Astrocyte (in vitro differentiated cells and primary cell): ENCODE results near the gene SLC52A3. TPM values are rescaled to one million over a fixed set of nuclear protein-coding genes. Genes with fewer than 3 reads are reported as not detected.

Experiments used
- DNase-seq: peaks from one replicate; pipeline ENCODE4 v3.0.0-alpha.2; 2010; ENCODE audit warnings: low read depth
- FAIRE-seq: peaks from 2 replicates; lab custom pipeline; 2011; peaks lifted over from hg19 to GRCh38; lab: Jason Lieb, UNC
- H2AFZ ChIP-seq: 2 replicates; pipeline ENCODE4 v1.6.0; 2012; ENCODE audit warnings: low read depth, low read length, inconsistent platforms
- H3K27ac ChIP-seq: 2 replicates; pipeline ENCODE4 v1.5.1; 2011; ENCODE audit warnings: low read depth, low read length, inconsistent platforms
- H3K27me3 ChIP-seq: 2 replicates; pipeline ENCODE4 v1.6.0; 2011; ENCODE audit warnings: low read length, inconsistent platforms; ENCODE audit not compliant: insufficient read depth
- H3K36me3 ChIP-seq: 2 replicates; pipeline ENCODE4 v1.5.1; 2011; ENCODE audit warnings: low read length, inconsistent platforms; ENCODE audit not compliant: insufficient read depth
- H3K4me1 ChIP-seq: 2 replicates; pipeline ENCODE4 v1.5.1; 2011; ENCODE audit warnings: low read length, inconsistent platforms; ENCODE audit not compliant: insufficient read depth
- H3K4me2 ChIP-seq: 2 replicates; pipeline ENCODE4 v1.6.0; 2012; ENCODE audit warnings: low read length, inconsistent platforms
- H3K4me3 ChIP-seq: 2 replicates; pipeline ENCODE4 v1.5.1; 2011; ENCODE audit warnings: low read depth, mild to moderate bottlenecking, low read length, inconsistent platforms; ENCODE audit not compliant: insufficient read depth
- H3K79me2 ChIP-seq: 2 replicates; pipeline ENCODE4 v1.6.0; 2012; ENCODE audit warnings: mild to moderate bottlenecking, low read length, inconsistent platforms; ENCODE audit not compliant: insufficient read depth
- H3K9ac ChIP-seq: 2 replicates; pipeline ENCODE4 v1.6.0; 2012; ENCODE audit warnings: mild to moderate bottlenecking, low read length, inconsistent platforms
- H3K9me3 ChIP-seq: 2 replicates; pipeline ENCODE4 v1.5.1; 2012; ENCODE audit warnings: low read depth, mild to moderate bottlenecking, low read length, inconsistent platforms; ENCODE audit not compliant: insufficient read depth
- H4K20me1 ChIP-seq: 2 replicates; pipeline ENCODE4 v1.6.0; 2012; ENCODE audit warnings: low read length, inconsistent platforms; ENCODE audit not compliant: insufficient read depth
- H3K27ac Mint-ChIP-seq: one replicate; pipeline ENCODE4 v1.8.0; 2021; ENCODE audit warnings: mild to moderate bottlenecking, mixed read lengths; ENCODE audit not compliant: unreplicated experiment
- H3K27me3 Mint-ChIP-seq: one replicate; pipeline ENCODE4 v1.8.0; 2021; ENCODE audit warnings: low read depth, mixed read lengths; ENCODE audit not compliant: unreplicated experiment
- H3K36me3 Mint-ChIP-seq: one replicate; pipeline ENCODE4 v1.8.0; 2021; ENCODE audit warnings: low read depth, mixed read lengths; ENCODE audit not compliant: unreplicated experiment
- H3K4me1 Mint-ChIP-seq: one replicate; pipeline ENCODE4 v1.8.0; 2021; ENCODE audit warnings: low read depth, mixed read lengths; ENCODE audit not compliant: unreplicated experiment
- H3K4me3 Mint-ChIP-seq: one replicate; pipeline ENCODE4 v1.8.0; 2021; ENCODE audit warnings: mild to moderate bottlenecking, moderate library complexity, mixed read lengths; ENCODE audit not compliant: unreplicated experiment
- H3K9me3 Mint-ChIP-seq: one replicate; pipeline ENCODE4 v1.8.0; 2021; ENCODE audit warnings: mild to moderate bottlenecking, mixed read lengths; ENCODE audit not compliant: unreplicated experiment
- EZH2 ChIP-seq: IDR thresholded peaks from 2 replicates; pipeline ENCODE4 v1.6.1; 2012; ENCODE audit warnings: mild to moderate bottlenecking, low read length, inconsistent platforms; ENCODE audit not compliant: insufficient read depth
- total RNA-seq: library from RNA; stranded (reverse); gene quantifications from 2 replicates; pipeline ENCODE4 v1.2.1, GENCODE V29; 2021
- TF ChIP-seq, protein P1 (sequence below): IDR thresholded peaks from 2 replicates; pipeline ENCODE4 v1.5.1; 2011; ENCODE audit warnings: low read depth, mild to moderate bottlenecking, inconsistent platforms, low read length, moderate library complexity; ENCODE audit not compliant: insufficient read depth

Gene SLC52A3
- total RNA-seq, 1 donor from 2014 or later = 0.09 TPM

DNA sequence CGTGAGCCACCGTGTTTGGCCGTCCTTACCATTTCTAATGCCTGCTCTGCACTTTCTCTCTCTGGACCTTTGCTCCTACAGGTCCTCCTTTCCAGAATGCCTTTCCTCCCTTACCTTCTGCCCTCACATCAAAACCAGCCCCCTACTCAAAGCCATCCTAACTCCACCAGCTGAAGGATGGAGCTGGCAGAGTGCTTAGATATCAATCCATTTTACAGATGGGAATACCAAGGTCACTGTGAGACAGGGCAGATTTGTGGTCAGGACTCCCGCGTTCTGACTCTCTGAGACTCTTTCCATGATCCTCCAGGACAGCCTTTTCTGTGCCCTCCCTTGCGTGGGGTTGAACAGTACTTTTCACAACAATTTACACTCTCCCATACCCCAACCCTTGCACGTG, 51.0 kb downstream of the SLC52A3 start:
- H3K9me3 Mint-ChIP-seq = peaks cover 2% of the 10 kb centered on the region
- H3K4me2 ChIP-seq = no peak overlapping the region
- H2AFZ ChIP-seq = no peak overlapping the region
- peaks cover 1% of the 10 kb centered on the region for H3K36me3 Mint-ChIP-seq
- no peaks in the 10 kb centered on the region for H3K4me1 Mint-ChIP-seq
- H3K9me3 ChIP-seq = no peaks in the 10 kb centered on the region
- peaks cover 3% of the 10 kb centered on the region for H3K27me3 ChIP-seq
- H3K4me1 ChIP-seq = no peaks in the 10 kb centered on the region
- H3K4me3 Mint-ChIP-seq = no peak overlapping the region
- no peak for TF ChIP-seq EZH2
- TF ChIP-seq, protein P1, sequence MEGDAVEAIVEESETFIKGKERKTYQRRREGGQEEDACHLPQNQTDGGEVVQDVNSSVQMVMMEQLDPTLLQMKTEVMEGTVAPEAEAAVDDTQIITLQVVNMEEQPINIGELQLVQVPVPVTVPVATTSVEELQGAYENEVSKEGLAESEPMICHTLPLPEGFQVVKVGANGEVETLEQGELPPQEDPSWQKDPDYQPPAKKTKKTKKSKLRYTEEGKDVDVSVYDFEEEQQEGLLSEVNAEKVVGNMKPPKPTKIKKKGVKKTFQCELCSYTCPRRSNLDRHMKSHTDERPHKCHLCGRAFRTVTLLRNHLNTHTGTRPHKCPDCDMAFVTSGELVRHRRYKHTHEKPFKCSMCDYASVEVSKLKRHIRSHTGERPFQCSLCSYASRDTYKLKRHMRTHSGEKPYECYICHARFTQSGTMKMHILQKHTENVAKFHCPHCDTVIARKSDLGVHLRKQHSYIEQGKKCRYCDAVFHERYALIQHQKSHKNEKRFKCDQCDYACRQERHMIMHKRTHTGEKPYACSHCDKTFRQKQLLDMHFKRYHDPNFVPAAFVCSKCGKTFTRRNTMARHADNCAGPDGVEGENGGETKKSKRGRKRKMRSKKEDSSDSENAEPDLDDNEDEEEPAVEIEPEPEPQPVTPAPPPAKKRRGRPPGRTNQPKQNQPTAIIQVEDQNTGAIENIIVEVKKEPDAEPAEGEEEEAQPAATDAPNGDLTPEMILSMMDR = no peak
- peaks cover 48% of the 10 kb centered on the region for H3K27me3 Mint-ChIP-seq
- no peak overlapping the region for H3K9ac ChIP-seq
- H3K27ac Mint-ChIP-seq = no peak overlapping the region
- no peak overlapping the region for H3K4me3 ChIP-seq
- no peak for DNase-seq
- no peaks in the 10 kb centered on the region for H4K20me1 ChIP-seq
- no peak for FAIRE-seq
- H3K79me2 ChIP-seq = no peaks in the 10 kb centered on the region
- H3K27ac ChIP-seq = no peak overlapping the region
- H3K36me3 ChIP-seq = no peaks in the 10 kb centered on the region

DNA sequence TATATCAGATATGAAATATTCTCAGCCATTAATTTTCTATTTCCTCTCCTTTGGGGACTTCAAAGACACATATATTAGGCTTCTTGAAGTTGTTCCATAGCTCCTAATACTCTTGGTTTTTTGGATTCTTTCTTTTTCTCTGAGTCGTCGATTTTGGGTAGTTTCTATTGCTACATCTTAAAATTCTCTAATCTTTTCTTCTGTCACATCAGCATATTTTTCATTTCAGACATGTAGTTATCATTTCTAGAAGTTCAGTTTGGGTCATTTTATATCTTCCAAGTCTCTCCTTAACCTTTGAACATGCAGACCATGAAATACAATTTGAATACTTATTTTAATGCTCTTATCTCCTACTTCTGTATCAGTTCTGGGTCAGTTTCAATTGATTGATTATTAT, 53.8 kb downstream of the SLC52A3 start:
- DNase-seq = no peak
- H3K79me2 ChIP-seq = no peaks in the 10 kb centered on the region

GRCh38 chr20:711576-711975, 56.7 kb downstream of the SLC52A3 start:
- Mint-ChIP-seq H3K27me3 (peaks cover 37% of the 10 kb centered on the region), H3K4me3 (no peak overlapping the region), H3K36me3 (peaks cover 5% of the 10 kb centered on the region), H3K27ac (no peak overlapping the region), H3K4me1 (peaks cover 2% of the 10 kb centered on the region), H3K9me3 (peaks cover 13% of the 10 kb centered on the region)
- H3K79me2 ChIP-seq = no peaks in the 10 kb centered on the region
- no peak overlapping the region for H2AFZ ChIP-seq
- H3K9me3 ChIP-seq = no peaks in the 10 kb centered on the region
- no peaks in the 10 kb centered on the region for H3K36me3 ChIP-seq
- H3K9ac ChIP-seq = no peak overlapping the region
- no peaks in the 10 kb centered on the region for H3K4me1 ChIP-seq
- H4K20me1 ChIP-seq = no peaks in the 10 kb centered on the region
- H3K27me3 ChIP-seq = peaks cover 11% of the 10 kb centered on the region
- H3K4me2 ChIP-seq = no peak overlapping the region
- DNase-seq (no peak), FAIRE-seq (no peak)
- H3K4me3 ChIP-seq = no peak overlapping the region
- H3K27ac ChIP-seq = no peak overlapping the region
- no peak for TF ChIP-seq EZH2
- TF ChIP-seq, protein P1 = no peak

More for the DNA sequence above, 53.8 kb downstream of the SLC52A3 start:
- Histone ChIP-seq H3K9ac (no peak overlapping the region), H3K4me3 (no peak overlapping the region), H3K4me2 (no peak overlapping the region), H3K4me1 (no peaks in the 10 kb centered on the region), H2AFZ (no peak overlapping the region), H3K9me3 (no peaks in the 10 kb centered on the region), H3K27me3 (peaks cover 6% of the 10 kb centered on the region), H3K27ac (no peak overlapping the region), H3K36me3 (no peaks in the 10 kb centered on the region), H4K20me1 (no peaks in the 10 kb centered on the region)
- TF ChIP-seq EZH2 = no peak
- TF ChIP-seq, protein P1 = no peak
- H3K27ac Mint-ChIP-seq = no peak overlapping the region
- H3K36me3 Mint-ChIP-seq = no peaks in the 10 kb centered on the region
- peaks cover 36% of the 10 kb centered on the region for H3K27me3 Mint-ChIP-seq
- peaks cover under 1% of the 10 kb centered on the region for H3K4me1 Mint-ChIP-seq
- H3K9me3 Mint-ChIP-seq = peaks cover 4% of the 10 kb centered on the region
- no peak overlapping the region for H3K4me3 Mint-ChIP-seq
- FAIRE-seq = no peak
